ENCODE measurements around the gene BUB1.
"Not testable (repeated sequence)": the region's sequence is repeated elsewhere in the genome, so short reads cannot be mapped to it uniquely, and the experiment has no call there.

Gene BUB1

GRCh38 chr2:110655701-110656100, 22.2 kb downstream of the BUB1 start:
- DNase-seq (ENCODE audit: low spot score), result no peak

GRCh38 chr2:110653861-110654260, 24.0 kb downstream of the BUB1 start:
- DNase-seq (ENCODE audit: low spot score), result no peak

- no peak for DNase-seq (ENCODE audit: low spot score)
These were observed 27.5 kb downstream of the BUB1 start for GRCh38 chr2:110650346-110650745.

- no peak for DNase-seq (ENCODE audit: low spot score)
These were observed 30.1 kb downstream of the BUB1 start for GRCh38 chr2:110647777-110648176.

- DNase-seq (ENCODE audit: low spot score), result no peak
These were observed 32.2 kb downstream of the BUB1 start for GRCh38 chr2:110645616-110646015.

GRCh38 chr2:110644357-110644756, 33.5 kb downstream of the BUB1 start:
- DNase-seq (ENCODE audit: low spot score), result no peak

- no peak for DNase-seq (ENCODE audit: low spot score)
These were observed 35.5 kb downstream of the BUB1 start for GRCh38 chr2:110642360-110642759.

GRCh38 chr2:110639972-110640371, 37.9 kb downstream of the BUB1 start:
- DNase-seq (ENCODE audit: low spot score), result no peak

GRCh38 chr2:110638952-110639695, 38.7 kb downstream of the BUB1 start:
- DNase-seq (ENCODE audit: low spot score), result no peak

GRCh38 chr2:110638004-110638403, 39.9 kb downstream of the BUB1 start:
- DNase-seq (ENCODE audit: low spot score), result no peak

- DNase-seq (ENCODE audit: low spot score), result no peak
These were observed 40.8 kb downstream of the BUB1 start for GRCh38 chr2:110637093-110637492.

GRCh38 chr2:110635949-110636628, 41.8 kb downstream of the BUB1 start:
- DNase-seq (ENCODE audit: low spot score), result not testable (repeated sequence)

GRCh38 chr2:110627348-110627747, 50.5 kb downstream of the BUB1 start:
- not testable (repeated sequence) for DNase-seq (ENCODE audit: low spot score)

- not testable (repeated sequence) for DNase-seq (ENCODE audit: low spot score)
These were observed 58.4 kb downstream of the BUB1 start for GRCh38 chr2:110619326-110619939.

- DNase-seq (ENCODE audit: low spot score), result not testable (repeated sequence)
These were observed 63.9 kb downstream of the BUB1 start for GRCh38 chr2:110613927-110614326.

GRCh38 chr2:110610613-110611250, 67.1 kb downstream of the BUB1 start:
- DNase-seq (ENCODE audit: low spot score), result not testable (repeated sequence)

GRCh38 chr2:110609843-110610612, 67.8 kb downstream of the BUB1 start:
- DNase-seq (ENCODE audit: low spot score), result not testable (repeated sequence)

GRCh38 chr2:110608788-110609502, 68.9 kb downstream of the BUB1 start:
- not testable (repeated sequence) for DNase-seq (ENCODE audit: low spot score)

GRCh38 chr2:110605057-110605456, 72.8 kb downstream of the BUB1 start:
- not testable (repeated sequence) for DNase-seq (ENCODE audit: low spot score)

- not testable (repeated sequence) for DNase-seq (ENCODE audit: low spot score)
These were observed 73.8 kb downstream of the BUB1 start for GRCh38 chr2:110603917-110604591.

Data from hematopoietic multipotent progenitor cell treated with erythropoietin and hydrocortisone succinate and interleukin-3 and kit ligand, for 17 days (in vitro differentiated cells).